HG03342 (cell line): ENCODE results near the gene DDIT4L.
"Not testable (repeated sequence)": the region's sequence is repeated elsewhere in the genome, so short reads cannot be mapped to it uniquely, and the experiment has no call there.

Source experiments
- ATAC-seq: cut with Tn5 transposase; IDR thresholded peaks from one replicate; pipeline ENCODE4 v1.9.1; 2021; ENCODE audit warnings: mild to moderate bottlenecking, moderate library complexity; ENCODE audit not compliant: unreplicated experiment

Gene DDIT4L

GRCh38 chr4:100189820-100190642, at the start of gene DDIT4L:
Gene DDIT4L (minus strand): TSS chr4:100190468. CDS start chr4:100189983, 485 bp downstream.
- no peak for ATAC-seq

- ATAC-seq = no peak
Observed at GRCh38 chr4:100240008-100240407, 49.7 kb upstream of the DDIT4L start.

GRCh38 chr4:100224721-100225120, 34.5 kb upstream of the DDIT4L start:
- ATAC-seq = no peak

DNA sequence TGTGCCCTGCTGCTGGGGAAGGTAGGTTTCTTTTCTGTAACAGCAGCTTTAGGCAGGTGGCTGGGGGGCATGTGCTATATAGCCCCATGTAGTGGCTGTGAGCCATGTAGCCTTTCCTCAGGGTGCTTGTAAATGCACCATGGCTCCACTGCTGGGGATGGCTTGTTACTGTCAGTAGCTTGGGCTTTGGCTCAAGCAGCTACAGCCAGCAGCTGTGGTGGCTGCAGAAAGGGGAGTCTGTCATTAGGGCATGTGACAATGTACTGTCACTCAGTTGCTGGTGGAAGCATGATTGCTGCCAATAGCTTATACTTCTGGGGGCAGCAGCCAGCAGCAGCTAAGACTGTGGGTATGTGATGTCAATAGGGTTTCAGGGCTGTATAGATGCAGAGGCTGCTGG, 33.9 kb upstream of the DDIT4L start:
- ATAC-seq = no peak

GRCh38 chr4:100208964-100209363, 18.7 kb upstream of the DDIT4L start:
- ATAC-seq = peak; percentile 78

GRCh38 chr4:100208459-100208858, 18.2 kb upstream of the DDIT4L start:
- ATAC-seq = peak; percentile 8

GRCh38 chr4:100206850-100207249, 16.6 kb upstream of the DDIT4L start:
- ATAC-seq = no peak

GRCh38 chr4:100198061-100198460, 7.8 kb upstream of the DDIT4L start:
- ATAC-seq = no peak

DNA sequence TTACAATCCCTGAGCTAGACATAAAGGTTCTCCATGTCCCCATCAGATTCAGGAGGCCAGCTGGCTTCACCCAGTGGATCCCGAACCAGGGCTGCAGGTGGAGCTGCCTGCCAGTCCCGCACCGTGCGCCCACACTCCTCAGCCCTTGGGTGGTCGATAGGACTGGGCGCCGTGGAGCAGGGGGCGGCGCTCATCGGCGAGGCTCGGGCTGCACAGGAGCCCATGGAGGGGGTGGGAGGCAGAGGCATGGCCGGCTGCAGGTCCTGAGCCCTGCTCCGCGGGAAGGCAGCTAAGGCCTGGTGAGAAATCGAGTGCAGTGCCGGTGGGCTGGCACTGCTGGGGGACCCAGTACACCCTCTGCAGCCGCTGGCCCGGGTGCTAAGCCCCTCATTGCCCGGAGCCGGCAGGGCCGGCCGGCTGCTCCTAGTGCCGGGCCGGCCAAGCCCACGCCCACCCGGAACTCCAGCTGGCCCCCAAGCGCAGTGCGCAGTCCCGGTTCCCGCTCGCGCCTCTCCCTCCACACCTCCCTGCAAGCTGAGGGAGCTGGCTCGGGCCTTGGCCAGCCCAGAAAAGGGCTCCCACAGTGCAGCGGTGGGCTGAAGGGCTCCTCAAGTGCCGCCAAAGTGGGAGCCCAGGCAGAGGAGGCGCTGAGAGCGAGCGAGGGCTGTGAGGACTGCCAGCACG, 6.3 kb upstream of the DDIT4L start:
- not testable (repeated sequence) for ATAC-seq

- ATAC-seq = no peak
Observed at GRCh38 chr4:100190643-100191600, 654 bp upstream of the DDIT4L start.

- ATAC-seq = no peak
Observed at GRCh38 chr4:100188829-100189228, 1.4 kb downstream of the DDIT4L start.

DNA sequence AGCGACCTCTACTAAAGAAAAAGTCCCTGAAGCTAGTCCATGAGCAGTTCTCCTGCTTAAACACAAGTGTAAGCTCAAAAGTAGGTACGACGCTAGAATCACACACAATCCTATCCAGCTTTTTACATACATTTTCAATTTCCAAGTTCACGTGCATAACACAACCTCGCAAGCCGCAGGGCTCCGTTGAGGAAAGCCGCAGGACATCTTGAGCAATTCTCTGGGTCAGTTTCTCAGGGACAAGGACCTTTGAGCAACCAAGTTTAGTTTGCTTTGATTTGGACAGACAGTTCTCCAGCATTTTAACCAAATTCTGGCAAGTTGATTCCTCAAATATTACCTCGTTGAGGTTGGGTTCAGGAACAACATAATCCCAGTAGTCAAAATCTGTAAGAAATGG, 2.5 kb downstream of the DDIT4L start:
- no peak for ATAC-seq

GRCh38 chr4:100184787-100185186, 5.5 kb downstream of the DDIT4L start:
- no peak for ATAC-seq

DNA sequence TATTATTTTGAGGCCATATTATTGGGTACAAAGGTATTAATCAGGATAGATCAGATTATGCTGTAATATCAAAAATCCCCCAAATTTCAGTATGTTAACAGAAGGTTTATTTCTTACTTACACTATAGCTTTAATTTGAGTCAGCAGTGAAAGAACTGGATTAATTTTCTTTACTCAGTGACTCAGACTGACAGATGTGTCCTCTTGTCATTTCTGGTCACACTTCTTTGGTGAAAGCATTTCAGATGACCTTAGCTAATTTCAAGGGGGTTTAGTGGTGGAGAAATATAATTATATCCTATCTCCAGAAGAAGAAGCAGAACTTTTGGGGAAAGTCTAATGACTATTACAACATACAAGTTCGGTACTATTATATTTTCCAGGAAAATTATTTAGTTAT, 12.4 kb downstream of the DDIT4L start:
- ATAC-seq = no peak

GRCh38 chr4:100177126-100177525, 13.1 kb downstream of the DDIT4L start:
- no peak for ATAC-seq

DNA sequence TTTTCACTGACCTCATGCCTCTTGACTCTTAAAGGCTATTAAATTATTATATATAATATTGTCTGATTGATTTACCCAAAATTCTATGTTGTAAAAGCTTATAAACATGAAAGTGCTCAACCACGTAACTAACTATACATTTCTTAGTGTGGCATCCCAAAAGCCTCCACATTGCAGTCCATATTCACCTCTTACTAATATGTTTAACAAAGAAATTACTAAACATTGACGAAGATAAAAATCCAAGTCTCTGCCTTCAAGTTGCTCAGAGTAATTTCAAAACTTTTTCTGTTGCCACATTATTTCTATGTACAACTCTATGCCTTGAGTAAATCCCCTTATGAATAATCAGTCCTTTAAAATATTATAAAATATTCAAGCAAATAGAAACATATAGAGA, 14.4 kb downstream of the DDIT4L start:
- ATAC-seq = no peak

DNA sequence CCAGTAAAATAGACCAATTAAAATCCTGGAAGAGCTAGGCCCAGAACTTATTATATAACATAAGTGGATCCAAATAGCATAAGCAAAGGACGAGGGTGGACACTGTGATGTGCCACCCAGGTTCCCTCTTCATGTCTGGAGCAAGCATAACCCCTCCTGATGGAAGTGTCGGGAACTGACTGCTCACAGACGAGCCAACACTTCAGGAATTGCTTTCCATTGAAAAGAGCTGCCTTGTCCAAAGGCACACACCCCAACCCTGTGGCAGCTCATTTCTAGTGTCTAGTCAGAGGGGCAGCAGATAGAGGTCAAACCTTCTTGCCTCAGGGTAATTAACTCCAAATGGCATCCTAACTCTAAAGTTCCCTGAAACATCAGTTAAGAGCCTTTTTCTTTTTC, 15.3 kb downstream of the DDIT4L start:
- no peak for ATAC-seq

- ATAC-seq = no peak
Observed at GRCh38 chr4:100170986-100171385, 19.3 kb downstream of the DDIT4L start.

- no peak for ATAC-seq
Observed at GRCh38 chr4:100169491-100170485, 20.5 kb downstream of the DDIT4L start.

DNA sequence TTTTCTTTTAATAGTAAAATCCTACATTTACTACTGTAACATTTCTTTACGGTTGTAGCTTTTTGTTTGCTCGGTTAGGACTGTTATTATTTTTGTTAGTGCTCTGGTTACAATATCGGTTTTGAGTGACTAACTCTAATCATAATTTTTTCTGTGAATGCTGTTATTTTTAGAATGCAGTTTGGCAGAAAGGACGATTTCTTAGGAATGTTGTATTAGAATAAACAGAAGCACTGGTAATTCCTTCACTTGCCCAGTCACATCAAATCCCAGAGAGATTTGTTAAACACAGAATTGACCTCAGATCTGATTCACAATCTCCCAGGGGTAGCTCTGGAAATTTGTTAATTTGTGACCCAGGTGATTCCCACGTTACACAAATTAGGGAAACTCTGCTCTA, 21.7 kb downstream of the DDIT4L start:
- ATAC-seq = no peak
